ENCODE data around the gene UTRN.

- TF ChIP-seq POLR2A (IDR thresholded peaks at IDR 0.05) (no peak), CTCF (IDR thresholded peaks at IDR 0.05) (no peak)
Observed at GRCh38 chr6:144294016-144294415, 8.9 kb downstream of the UTRN start.
